GM21447 (cell line): ENCODE results near the gene EEIG1.
A peak's percentile ranks its signal among the peaks of the same experiment; 100 is the strongest.

Source experiments
- ATAC-seq: cut with Tn5 transposase; IDR thresholded peaks from one replicate; pipeline ENCODE4 v1.9.1; 2021; ENCODE audit not compliant: unreplicated experiment

The EEIG1 gene

GRCh38 chr9:128001779-128002298 is 21.1 kb upstream of the EEIG1 start:
- no peak for ATAC-seq

GRCh38 chr9:128001151-128001778 is 20.5 kb upstream of the EEIG1 start:
- no peak for ATAC-seq

DNA sequence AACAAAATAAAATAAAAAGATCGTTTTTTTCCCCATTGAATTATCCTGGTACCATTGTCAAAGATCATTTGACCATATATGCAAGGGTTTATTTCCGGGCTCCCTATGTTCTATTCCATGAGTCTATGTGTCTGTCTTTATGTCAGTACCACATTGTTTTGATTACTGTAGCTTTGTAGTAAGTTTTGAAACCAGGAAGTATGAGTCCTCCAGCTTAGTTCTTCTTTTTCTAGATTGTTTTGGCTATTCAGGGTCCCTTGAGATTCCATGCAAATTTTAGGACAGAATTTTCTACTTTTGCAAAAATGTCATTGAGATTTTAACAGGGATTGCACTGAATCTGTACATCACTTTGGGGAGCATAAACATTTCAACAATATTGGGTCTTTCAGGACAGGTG is 18.7 kb upstream of the EEIG1 start:
- ATAC-seq, result no peak

GRCh38 chr9:127993721-127994120 is 12.9 kb upstream of the EEIG1 start:
- no peak for ATAC-seq

- ATAC-seq, result no peak
Observed at GRCh38 chr9:127991757-127992274, 11.0 kb upstream of the EEIG1 start.

- ATAC-seq, result no peak
Observed at GRCh38 chr9:127991017-127991756, 10.4 kb upstream of the EEIG1 start.

GRCh38 chr9:127990554-127990953 is 9.8 kb upstream of the EEIG1 start:
- no peak for ATAC-seq

- ATAC-seq, result no peak
Observed at GRCh38 chr9:127989094-127989493, 8.3 kb upstream of the EEIG1 start.

GRCh38 chr9:127987103-127987614 is 6.4 kb upstream of the EEIG1 start:
- no peak for ATAC-seq

- no peak for ATAC-seq
Observed at GRCh38 chr9:127985011-127985410, 4.2 kb upstream of the EEIG1 start.

GRCh38 chr9:127983847-127984289 is 3.1 kb upstream of the EEIG1 start:
- peak; percentile 37 for ATAC-seq

DNA sequence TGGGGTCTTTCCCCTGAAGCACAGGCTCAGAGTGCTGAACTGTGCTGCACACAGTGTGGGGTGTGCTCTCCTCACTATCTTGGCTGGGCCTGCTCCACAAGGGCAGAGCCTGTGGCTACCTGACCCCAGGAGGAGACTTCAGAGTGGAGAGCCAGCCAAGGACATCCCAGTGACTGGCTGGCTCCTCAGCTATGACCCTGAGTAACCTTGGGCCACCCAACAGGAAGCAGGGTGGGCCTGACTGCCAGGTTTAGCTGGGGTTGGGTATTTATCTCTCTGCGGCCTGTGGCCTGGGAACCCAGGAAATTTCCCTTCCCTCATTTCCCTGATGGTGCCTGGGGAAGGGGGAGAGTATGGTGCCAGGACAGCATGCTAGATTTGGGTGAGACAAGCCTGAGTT is 2.1 kb upstream of the EEIG1 start:
- ATAC-seq, result no peak

DNA sequence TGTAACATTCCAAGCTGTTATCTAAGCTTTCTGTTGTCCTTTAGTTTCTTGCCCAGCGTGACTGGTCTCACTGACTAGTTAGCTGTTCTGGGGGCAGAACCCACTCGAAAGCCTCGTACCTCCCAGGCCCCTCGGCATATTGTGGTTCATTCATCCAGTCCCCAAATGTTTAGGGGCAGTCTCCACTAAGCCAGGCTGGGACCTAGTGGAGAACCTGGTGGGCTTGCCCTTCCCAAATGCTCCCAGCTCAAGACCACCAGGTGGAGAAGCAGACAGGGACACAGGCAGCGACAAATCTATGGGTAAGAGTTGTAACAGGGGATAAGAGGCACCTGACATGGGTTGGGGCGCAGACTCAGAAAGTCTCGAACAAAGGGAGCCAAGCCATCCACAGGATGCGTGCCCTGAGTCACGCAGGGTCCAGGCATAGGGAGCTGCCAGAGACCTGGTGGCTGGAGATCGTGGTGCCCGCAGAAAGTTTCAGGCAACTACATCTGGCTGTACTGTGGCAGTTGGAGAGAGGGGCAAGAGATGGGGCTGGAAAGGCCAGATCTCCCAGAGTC is 851 bp upstream of the EEIG1 start:
- ATAC-seq, result no peak

- ATAC-seq, result peak; percentile 19
Observed at GRCh38 chr9:127980060-127980705, 606 bp downstream of the EEIG1 start.

GRCh38 chr9:127979333-127980059 is 1.3 kb downstream of the EEIG1 start:
- peak; percentile 32 for ATAC-seq

- no peak for ATAC-seq
Observed at GRCh38 chr9:127979015-127979332, 1.8 kb downstream of the EEIG1 start.

GRCh38 chr9:127977884-127978647 is 2.7 kb downstream of the EEIG1 start:
- no peak for ATAC-seq

GRCh38 chr9:127977009-127977883 is 3.5 kb downstream of the EEIG1 start:
- ATAC-seq, result no peak

GRCh38 chr9:127976498-127976897 is 4.3 kb downstream of the EEIG1 start:
- no peak for ATAC-seq
